DOHH2 (cell line): ENCODE results near the gene SLC12A7.

Experiments
- H3F3A ChIP-seq: fragments of 200-600 bp; sonication (generic), shearing (Covaris generic); 2 replicates; pipeline ENCODE4 v1.6.0; 2016; ENCODE audit warnings: antibody characterized with exemption, mild to moderate bottlenecking; ENCODE audit not compliant: control insufficient read depth, insufficient read depth
- H3K27ac ChIP-seq: fragments of 200-600 bp; sonication (generic); 2 replicates; pipeline ENCODE4 v1.5.1; 2014; ENCODE audit warnings: low read depth, mild to moderate bottlenecking, low read length, moderate library complexity
- H3K27me3 ChIP-seq: fragments of 200-600 bp; sonication (generic); 2 replicates; pipeline ENCODE4 v1.6.1; 2014; ENCODE audit warnings: mild to moderate bottlenecking, low read length, mixed read lengths; ENCODE audit not compliant: control insufficient read depth
- H3K36me3 ChIP-seq: fragments of 200-600 bp; sonication (generic); 2 replicates; pipeline ENCODE4 v1.6.1; 2014; ENCODE audit warnings: mild to moderate bottlenecking, low read length, moderate library complexity, mixed read lengths; ENCODE audit not compliant: control insufficient read depth
- H3K4me1 ChIP-seq: fragments of 200-600 bp; sonication (generic); 2 replicates; pipeline ENCODE4 v1.6.1; 2014; ENCODE audit warnings: mild to moderate bottlenecking, low read length, mixed read lengths; ENCODE audit not compliant: control insufficient read depth
- H3K4me2 ChIP-seq: fragments of 200-600 bp; sonication (generic); 2 replicates; pipeline ENCODE4 v1.6.0; 2014; ENCODE audit warnings: mild to moderate bottlenecking, low read length, moderate library complexity
- H3K4me3 ChIP-seq: fragments of 200-600 bp; sonication (generic); 2 replicates; pipeline ENCODE4 v1.5.1; 2014; ENCODE audit warnings: mild to moderate bottlenecking, low read length, mixed read lengths
- H3K79me2 ChIP-seq: fragments of 200-600 bp; sonication (generic); 2 replicates; pipeline ENCODE4 v1.6.1; 2014; ENCODE audit warnings: mild to moderate bottlenecking, low read length, mixed read lengths; ENCODE audit not compliant: control insufficient read depth
- H3K9me2 ChIP-seq: fragments of 200-600 bp; sonication (generic); replicated peaks from 2 replicates; pipeline ENCODE4 v1.6.1; 2014; ENCODE audit warnings: mild to moderate bottlenecking, low read length, mixed read lengths; ENCODE audit not compliant: control insufficient read depth
- H3K9me3 ChIP-seq: fragments of 200-600 bp; sonication (generic); 2 replicates; pipeline ENCODE4 v1.6.1; 2014; ENCODE audit warnings: antibody characterized with exemption, low read length, mixed read lengths; ENCODE audit not compliant: control insufficient read depth, insufficient read depth
- H4K20me1 ChIP-seq: fragments of 200-600 bp; sonication (generic); 2 replicates; pipeline ENCODE4 v1.6.0; 2014; ENCODE audit warnings: low read depth, mild to moderate bottlenecking, antibody characterized with exemption, low read length, moderate library complexity; ENCODE audit not compliant: control insufficient read depth, insufficient read depth
- EZH2phosphoT487 ChIP-seq: fragments of 200-600 bp; sonication (generic); IDR thresholded peaks from 2 replicates; pipeline ENCODE4 v1.6.1; 2017; ENCODE audit warnings: borderline replicate concordance, mild to moderate bottlenecking, antibody characterized with exemption, low read length, moderate library complexity, mixed read lengths
- TF ChIP-seq, protein P1 (sequence below): fragments of 200-600 bp; sonication (generic); IDR thresholded peaks from one replicate; pipeline ENCODE4 v1.5.1; 2014; ENCODE audit warnings: antibody characterized with exemption, mild to moderate bottlenecking, low read depth, low read length; ENCODE audit not compliant: poor library complexity, severe bottlenecking

Gene SLC12A7

GRCh38 chr5:1005249-1005851 lies 106.5 kb downstream of the SLC12A7 start:
- H3K27me3 ChIP-seq, result peaks cover 13% of the 10 kb centered on the region

DNA sequence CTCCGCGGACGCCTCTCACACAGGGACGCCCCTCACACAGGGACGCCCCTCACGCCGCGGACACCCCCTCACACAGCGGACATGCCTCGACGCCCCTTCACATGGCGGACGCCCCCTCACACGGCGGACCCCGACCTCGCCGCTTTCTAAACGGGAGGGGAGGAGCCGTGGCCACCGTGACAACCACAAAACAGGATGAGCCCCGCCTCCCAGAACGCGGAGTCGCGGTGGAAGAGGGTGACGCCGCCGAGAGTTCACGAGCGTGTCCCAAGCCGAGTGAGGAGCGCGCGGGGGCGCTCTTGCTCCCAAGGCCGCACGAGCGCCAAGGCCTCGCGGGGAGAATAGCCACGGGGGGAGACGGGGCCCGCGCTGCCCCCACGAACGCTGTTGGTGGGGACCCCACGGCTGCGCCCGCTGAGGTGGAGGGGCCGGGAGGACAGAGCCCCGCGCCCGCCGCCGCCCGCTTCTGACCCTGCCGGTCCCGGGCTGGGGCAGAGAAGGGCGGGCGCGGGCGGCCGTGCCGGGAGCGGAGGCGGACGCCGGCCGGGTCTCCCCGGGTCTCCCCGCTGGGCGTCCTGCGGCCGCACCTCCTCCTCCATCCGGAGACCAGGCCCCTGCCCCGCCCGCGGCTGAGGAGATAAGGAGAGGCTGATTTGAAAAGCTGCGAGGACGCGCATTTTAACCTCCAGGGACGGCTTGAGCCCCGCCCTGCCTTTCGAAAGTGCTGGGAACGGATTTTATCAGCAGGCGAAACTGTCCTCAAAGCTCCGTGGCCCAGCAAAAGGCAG lies 107.2 kb downstream of the SLC12A7 start:
- Histone ChIP-seq H4K20me1 (no peaks in the 10 kb centered on the region), H3K27ac (no peak overlapping the region), H3K4me2 (peak overlapping the region; percentile 11; the same call in 1 of the 2 replicates)

More at GRCh38 chr5:1005249-1005851, 106.5 kb downstream of the SLC12A7 start:
- no peaks in the 10 kb centered on the region for H4K20me1 ChIP-seq
- no peak overlapping the region for H3K27ac ChIP-seq
- no peaks in the 10 kb centered on the region for H3K9me3 ChIP-seq
- TF ChIP-seq, protein P1, sequence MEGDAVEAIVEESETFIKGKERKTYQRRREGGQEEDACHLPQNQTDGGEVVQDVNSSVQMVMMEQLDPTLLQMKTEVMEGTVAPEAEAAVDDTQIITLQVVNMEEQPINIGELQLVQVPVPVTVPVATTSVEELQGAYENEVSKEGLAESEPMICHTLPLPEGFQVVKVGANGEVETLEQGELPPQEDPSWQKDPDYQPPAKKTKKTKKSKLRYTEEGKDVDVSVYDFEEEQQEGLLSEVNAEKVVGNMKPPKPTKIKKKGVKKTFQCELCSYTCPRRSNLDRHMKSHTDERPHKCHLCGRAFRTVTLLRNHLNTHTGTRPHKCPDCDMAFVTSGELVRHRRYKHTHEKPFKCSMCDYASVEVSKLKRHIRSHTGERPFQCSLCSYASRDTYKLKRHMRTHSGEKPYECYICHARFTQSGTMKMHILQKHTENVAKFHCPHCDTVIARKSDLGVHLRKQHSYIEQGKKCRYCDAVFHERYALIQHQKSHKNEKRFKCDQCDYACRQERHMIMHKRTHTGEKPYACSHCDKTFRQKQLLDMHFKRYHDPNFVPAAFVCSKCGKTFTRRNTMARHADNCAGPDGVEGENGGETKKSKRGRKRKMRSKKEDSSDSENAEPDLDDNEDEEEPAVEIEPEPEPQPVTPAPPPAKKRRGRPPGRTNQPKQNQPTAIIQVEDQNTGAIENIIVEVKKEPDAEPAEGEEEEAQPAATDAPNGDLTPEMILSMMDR, result no peak
- no peak for TF ChIP-seq EZH2phosphoT487
- no peaks in the 10 kb centered on the region for H3K36me3 ChIP-seq
- no peak overlapping the region for H3K4me2 ChIP-seq
- H3K9me2 ChIP-seq, result no peaks in the 10 kb centered on the region
- H3K4me1 ChIP-seq, result peaks cover 3% of the 10 kb centered on the region; the same call in 1 of the 2 replicates
- peaks cover 2% of the 10 kb centered on the region; the same call in 1 of the 2 replicates for H3F3A ChIP-seq
- H3K79me2 ChIP-seq, result no peaks in the 10 kb centered on the region
- H3K4me3 ChIP-seq, result no peak overlapping the region

GRCh38 chr5:1003296-1003937 lies 108.4 kb downstream of the SLC12A7 start:
- Histone ChIP-seq H3K4me3 (no peak overlapping the region), H3K36me3 (no peaks in the 10 kb centered on the region), H3K4me2 (no peak overlapping the region), H3K9me2 (no peaks in the 10 kb centered on the region), H3K9me3 (no peaks in the 10 kb centered on the region), H4K20me1 (no peaks in the 10 kb centered on the region), H3K27me3 (peaks cover 13% of the 10 kb centered on the region), H3K4me1 (peaks cover 2% of the 10 kb centered on the region; the same call in 1 of the 2 replicates), H3K27ac (no peak overlapping the region), H3F3A (no peaks in the 10 kb centered on the region), H3K79me2 (no peaks in the 10 kb centered on the region)
- TF ChIP-seq, protein P1, result no peak
- no peak for TF ChIP-seq EZH2phosphoT487

More for the DNA sequence above, 107.2 kb downstream of the SLC12A7 start:
- no peaks in the 10 kb centered on the region for H3F3A ChIP-seq
- H3K36me3 ChIP-seq, result no peaks in the 10 kb centered on the region
- H3K9me2 ChIP-seq, result no peaks in the 10 kb centered on the region
- no peak overlapping the region for H3K4me3 ChIP-seq
- H3K4me1 ChIP-seq, result peaks cover 3% of the 10 kb centered on the region; the same call in 1 of the 2 replicates
- peaks cover 13% of the 10 kb centered on the region for H3K27me3 ChIP-seq
- TF ChIP-seq, protein P1, result no peak
- no peak for TF ChIP-seq EZH2phosphoT487
- no peaks in the 10 kb centered on the region for H3K79me2 ChIP-seq
- H3K9me3 ChIP-seq, result no peaks in the 10 kb centered on the region
